Measurements from ENCODE around the gene DTX1. TPM values are rescaled to one million over a fixed set of nuclear protein-coding genes. Genes with fewer than 3 reads are reported as not detected.
A peak's percentile ranks its signal among the peaks of the same experiment; 100 is the strongest.

The DTX1 gene
- total and polyA plus RNA-seq, 4 donors = 2.1 to 33.2 (median 10.0) TPM

DNA sequence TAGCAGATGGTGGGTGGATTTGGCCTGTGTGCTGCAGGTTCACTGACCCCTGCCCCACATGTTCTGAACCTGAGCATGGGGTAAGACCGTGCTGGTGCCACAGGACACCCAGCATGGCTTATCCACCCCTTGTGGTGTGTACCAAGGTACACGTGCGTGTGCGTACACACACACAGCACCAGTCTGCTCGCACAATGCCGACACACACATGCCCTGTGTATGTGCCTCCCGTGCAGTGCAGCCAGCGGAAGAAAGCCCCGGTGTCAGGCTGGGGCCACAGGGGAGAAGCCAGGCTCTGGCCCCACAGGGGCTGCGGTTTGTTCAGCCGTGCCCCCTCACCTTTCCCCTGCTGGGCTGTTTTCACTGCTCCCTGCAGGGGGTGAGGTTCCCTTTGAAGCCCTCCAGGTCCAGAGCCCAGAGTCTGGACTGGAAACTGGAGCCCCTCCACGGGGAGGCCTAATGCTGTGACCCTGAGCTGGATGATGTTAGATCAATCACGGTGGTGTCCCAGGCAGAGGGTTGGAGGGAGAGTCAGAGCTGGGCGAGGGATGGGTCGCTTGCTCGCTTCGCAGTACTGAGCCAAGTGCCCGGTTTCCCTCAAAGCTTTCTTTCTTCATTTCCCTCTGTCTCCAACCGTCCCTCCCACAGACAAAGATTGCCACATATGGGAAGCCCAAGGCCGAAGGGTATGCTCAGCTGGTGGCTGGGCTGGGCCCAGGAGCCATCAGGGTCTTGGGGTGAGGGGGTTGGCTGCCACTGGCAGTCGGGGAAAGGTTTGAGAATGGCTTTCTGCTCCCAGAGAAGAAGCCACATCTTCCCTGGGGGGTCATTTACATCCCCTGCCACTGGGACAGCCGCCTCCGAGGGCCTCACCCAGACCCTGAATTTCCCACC, 6.2 kb downstream of the DTX1 start (continued):
- TF ChIP-seq, protein P1, sequence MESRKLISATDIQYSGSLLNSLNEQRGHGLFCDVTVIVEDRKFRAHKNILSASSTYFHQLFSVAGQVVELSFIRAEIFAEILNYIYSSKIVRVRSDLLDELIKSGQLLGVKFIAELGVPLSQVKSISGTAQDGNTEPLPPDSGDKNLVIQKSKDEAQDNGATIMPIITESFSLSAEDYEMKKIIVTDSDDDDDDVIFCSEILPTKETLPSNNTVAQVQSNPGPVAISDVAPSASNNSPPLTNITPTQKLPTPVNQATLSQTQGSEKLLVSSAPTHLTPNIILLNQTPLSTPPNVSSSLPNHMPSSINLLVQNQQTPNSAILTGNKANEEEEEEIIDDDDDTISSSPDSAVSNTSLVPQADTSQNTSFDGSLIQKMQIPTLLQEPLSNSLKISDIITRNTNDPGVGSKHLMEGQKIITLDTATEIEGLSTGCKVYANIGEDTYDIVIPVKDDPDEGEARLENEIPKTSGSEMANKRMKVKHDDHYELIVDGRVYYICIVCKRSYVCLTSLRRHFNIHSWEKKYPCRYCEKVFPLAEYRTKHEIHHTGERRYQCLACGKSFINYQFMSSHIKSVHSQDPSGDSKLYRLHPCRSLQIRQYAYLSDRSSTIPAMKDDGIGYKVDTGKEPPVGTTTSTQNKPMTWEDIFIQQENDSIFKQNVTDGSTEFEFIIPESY (IDR thresholded peaks at IDR 0.05) = peak; percentile 73

DNA sequence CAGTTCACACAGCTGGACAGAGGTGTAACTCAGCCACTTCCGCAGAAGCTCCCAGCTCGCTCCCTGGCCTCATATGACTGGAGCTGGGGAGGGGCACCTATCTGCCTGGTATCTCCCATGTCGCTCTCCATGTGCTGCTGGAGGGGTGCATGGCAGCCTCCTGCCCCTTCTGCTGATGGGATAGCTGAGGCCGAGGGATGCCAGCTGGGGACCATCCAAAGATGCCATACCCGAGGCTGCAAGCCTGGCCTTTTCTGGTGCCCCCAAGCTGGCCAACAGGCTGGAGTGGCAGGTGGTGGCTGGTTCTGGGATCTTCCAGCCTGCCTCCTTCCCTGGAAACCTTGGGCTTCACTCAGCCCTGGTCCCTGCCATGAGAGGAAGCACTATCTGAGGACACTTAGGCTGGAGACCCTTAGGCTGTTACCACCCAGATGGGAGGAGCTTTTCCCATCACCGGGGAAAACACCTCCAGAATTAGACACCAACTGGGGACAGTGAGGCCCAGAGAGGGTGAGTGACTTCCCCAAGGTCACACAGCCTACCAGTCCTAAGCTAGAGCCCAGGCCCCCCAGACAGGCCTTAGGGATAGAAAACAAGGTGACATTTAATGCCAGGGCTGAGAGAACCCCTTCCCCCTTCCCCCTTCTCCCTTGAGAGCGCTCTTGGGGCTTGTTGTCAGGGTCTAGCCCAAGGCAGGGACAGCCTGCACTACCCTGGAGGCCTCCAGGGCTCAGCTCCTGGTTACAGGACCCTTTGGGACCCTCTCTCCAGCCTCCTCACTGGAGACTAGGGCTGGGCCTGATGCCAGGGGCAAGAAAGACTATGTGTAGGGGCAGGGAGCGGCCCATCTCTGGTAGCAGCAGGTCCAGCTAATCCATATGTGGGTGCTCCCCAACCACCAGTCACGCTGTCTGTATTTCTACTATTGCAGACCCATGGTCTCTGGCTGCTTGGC, 7.1 kb downstream of the DTX1 start:
- Histone ChIP-seq H3K4me1 (ENCODE audit: control insufficient read depth in 4 of 4, insufficient read depth in 4 of 4, low read length in 3 of 4) (peaks cover 12 to 42% (median 31%) of the 10 kb centered on the region in 4 donors), H3K9ac (ENCODE audit: low read depth in 1 of 2, low read length in 2 of 2) (no peak overlapping the region), H3K4me3 (ENCODE audit: low read depth in 1 of 3, low read length in 3 of 3) (no peak overlapping the region), H3K27ac (ENCODE audit: low read depth in 1 of 2, low read length in 2 of 2) (peak overlapping the region; percentile 18 to 74), H3K9me3 (ENCODE audit: control insufficient read depth in 4 of 4, low read length in 3 of 4) (no peaks in the 10 kb centered on the region), H3K36me3 (ENCODE audit: control insufficient read depth in 4 of 4, insufficient read depth in 3 of 4, low read depth in 1 of 4, low read length in 3 of 4) (no peaks in the 10 kb centered on the region), H3K27me3 (ENCODE audit: control insufficient read depth in 4 of 4, insufficient read depth in 4 of 4, low read length in 3 of 4) (no peaks in the 10 kb centered on the region)
- 89% methylated on average over 9 of the region's 9 CpGs for WGBS
- no peak for DNase-seq (ENCODE audit: low spot score)
- TF ChIP-seq RXRA (IDR thresholded peaks at IDR 0.05) (no peak), EGR1 (IDR thresholded peaks at IDR 0.05; ENCODE audit: low read depth in 2 of 2) (no peak), NR2F2 (IDR thresholded peaks at IDR 0.05) (no peak), JUND (IDR thresholded peaks at IDR 0.05) (no peak), GABPA (IDR thresholded peaks at IDR 0.05 in 1 of 2, conservative IDR thresholded peaks at IDR 0.05 in 1 of 2) (no peak), FOXA2 (IDR thresholded peaks at IDR 0.05) (no peak), HNF4G (IDR thresholded peaks at IDR 0.05) (no peak), FOXA1 (IDR thresholded peaks at IDR 0.05) (no peak), SP1 (IDR thresholded peaks at IDR 0.05) (no peak), YY1 (IDR thresholded peaks at IDR 0.05) (no peak), HNF4A (conservative IDR thresholded peaks at IDR 0.05) (no peak)
- TF ChIP-seq, protein P2, sequence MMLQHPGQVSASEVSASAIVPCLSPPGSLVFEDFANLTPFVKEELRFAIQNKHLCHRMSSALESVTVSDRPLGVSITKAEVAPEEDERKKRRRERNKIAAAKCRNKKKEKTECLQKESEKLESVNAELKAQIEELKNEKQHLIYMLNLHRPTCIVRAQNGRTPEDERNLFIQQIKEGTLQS (IDR thresholded peaks at IDR 0.05) = no peak
- TF ChIP-seq, protein P3, sequence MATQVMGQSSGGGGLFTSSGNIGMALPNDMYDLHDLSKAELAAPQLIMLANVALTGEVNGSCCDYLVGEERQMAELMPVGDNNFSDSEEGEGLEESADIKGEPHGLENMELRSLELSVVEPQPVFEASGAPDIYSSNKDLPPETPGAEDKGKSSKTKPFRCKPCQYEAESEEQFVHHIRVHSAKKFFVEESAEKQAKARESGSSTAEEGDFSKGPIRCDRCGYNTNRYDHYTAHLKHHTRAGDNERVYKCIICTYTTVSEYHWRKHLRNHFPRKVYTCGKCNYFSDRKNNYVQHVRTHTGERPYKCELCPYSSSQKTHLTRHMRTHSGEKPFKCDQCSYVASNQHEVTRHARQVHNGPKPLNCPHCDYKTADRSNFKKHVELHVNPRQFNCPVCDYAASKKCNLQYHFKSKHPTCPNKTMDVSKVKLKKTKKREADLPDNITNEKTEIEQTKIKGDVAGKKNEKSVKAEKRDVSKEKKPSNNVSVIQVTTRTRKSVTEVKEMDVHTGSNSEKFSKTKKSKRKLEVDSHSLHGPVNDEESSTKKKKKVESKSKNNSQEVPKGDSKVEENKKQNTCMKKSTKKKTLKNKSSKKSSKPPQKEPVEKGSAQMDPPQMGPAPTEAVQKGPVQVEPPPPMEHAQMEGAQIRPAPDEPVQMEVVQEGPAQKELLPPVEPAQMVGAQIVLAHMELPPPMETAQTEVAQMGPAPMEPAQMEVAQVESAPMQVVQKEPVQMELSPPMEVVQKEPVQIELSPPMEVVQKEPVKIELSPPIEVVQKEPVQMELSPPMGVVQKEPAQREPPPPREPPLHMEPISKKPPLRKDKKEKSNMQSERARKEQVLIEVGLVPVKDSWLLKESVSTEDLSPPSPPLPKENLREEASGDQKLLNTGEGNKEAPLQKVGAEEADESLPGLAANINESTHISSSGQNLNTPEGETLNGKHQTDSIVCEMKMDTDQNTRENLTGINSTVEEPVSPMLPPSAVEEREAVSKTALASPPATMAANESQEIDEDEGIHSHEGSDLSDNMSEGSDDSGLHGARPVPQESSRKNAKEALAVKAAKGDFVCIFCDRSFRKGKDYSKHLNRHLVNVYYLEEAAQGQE (IDR thresholded peaks at IDR 0.05) = no peak
- TF ChIP-seq, protein P1 (IDR thresholded peaks at IDR 0.05) = no peak

All from liver (tissue), 9 donors.